ENCODE measurements around the gene KCNS3. TPM values are rescaled to one million over a fixed set of nuclear protein-coding genes. Genes with fewer than 3 reads are reported as not detected.
A peak's percentile ranks its signal among the peaks of the same experiment; 100 is the strongest.

The KCNS3 gene
- total and polyA plus RNA-seq, 5 experiments from 2014 or later = not detected

DNA sequence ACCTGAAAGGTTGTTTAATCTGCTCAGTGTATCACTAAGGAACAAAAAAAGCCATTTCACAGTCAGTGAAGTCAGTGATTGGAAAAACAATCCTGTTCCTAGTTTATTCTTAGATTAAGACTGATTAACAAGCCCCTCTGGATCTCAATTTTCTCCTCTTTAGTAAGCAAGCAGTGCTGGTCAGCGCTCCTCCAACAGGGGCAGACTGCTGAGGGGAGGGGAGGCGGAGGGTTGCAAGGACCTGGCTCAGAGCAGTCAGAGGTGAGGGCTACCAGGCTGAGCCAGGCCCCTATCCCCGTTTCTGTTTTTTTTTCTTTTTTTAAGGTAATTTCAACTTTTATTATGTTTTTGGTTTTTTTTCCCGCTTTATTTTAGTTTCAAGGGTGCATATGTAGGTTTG, 24.7 kb upstream of the KCNS3 start:
- POLR2A ChIA-PET = no interaction called here
- ATAC-seq (no peak), DNase-seq (no peak)
- no peak overlapping the region for H3K4me3 Mint-ChIP-seq
- H3K27me3 Mint-ChIP-seq = peaks cover 10 to 53% (median 23%) of the 10 kb centered on the region in 5 donors
- no peaks in the 10 kb centered on the region for H3K36me3 Mint-ChIP-seq
- H3K9me3 Mint-ChIP-seq = no peaks in the 10 kb centered on the region
- no peak overlapping the region for H3K27ac Mint-ChIP-seq
- H3K4me1 Mint-ChIP-seq = no peaks in the 10 kb centered on the region

DNA sequence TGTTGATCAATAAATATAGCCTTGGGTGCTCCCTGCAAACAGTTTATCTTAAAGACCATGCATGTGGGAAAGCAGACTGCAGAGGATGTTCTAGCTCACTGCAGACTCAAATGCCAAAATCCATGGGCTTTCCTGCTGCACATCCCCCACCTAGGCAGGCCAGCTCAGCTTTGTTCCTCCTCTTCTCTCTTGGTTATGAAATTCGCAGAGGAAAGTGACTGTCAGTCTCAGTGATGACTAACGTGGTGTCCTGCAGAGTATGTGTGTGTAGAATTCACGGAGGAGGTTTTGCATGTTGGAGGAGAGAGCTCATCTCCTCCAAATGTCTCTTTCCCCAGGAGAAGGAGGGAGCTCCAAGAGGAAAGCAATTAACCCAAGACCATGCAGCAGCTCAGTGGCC, 21.4 kb upstream of the KCNS3 start:
- POLR2A ChIA-PET = no interaction called here
- no peaks in the 10 kb centered on the region for H3K4me1 Mint-ChIP-seq
- no peak for DNase-seq
- no peak overlapping the region for H3K27ac Mint-ChIP-seq
- H3K9me3 Mint-ChIP-seq = no peaks in the 10 kb centered on the region
- H3K27me3 Mint-ChIP-seq = peaks cover 16 to 85% (median 43%) of the 10 kb centered on the region in 5 donors
- no peak for ATAC-seq
- no peaks in the 10 kb centered on the region for H3K36me3 Mint-ChIP-seq
- H3K4me3 Mint-ChIP-seq = no peak overlapping the region

DNA sequence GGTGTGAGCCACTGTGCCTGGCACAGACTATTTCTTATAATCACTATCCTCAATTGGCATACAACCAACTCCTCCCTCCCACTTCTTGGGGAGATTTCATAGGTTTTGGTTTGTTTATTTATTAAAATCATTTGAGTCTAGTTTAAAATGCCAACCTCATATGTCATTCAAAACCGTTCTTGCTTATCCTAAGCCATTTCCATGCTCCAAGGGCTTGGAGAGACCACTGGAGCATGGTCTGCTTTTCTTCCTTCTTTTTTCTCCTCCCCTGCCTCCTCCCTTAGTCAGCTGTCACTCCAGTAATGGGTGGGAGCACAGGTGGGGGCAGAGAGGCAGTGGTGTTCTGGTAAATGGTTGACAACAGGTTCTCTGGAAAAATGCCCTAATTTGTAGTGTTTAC, 20.4 kb upstream of the KCNS3 start:
- H3K36me3 Mint-ChIP-seq = no peaks in the 10 kb centered on the region

DNA sequence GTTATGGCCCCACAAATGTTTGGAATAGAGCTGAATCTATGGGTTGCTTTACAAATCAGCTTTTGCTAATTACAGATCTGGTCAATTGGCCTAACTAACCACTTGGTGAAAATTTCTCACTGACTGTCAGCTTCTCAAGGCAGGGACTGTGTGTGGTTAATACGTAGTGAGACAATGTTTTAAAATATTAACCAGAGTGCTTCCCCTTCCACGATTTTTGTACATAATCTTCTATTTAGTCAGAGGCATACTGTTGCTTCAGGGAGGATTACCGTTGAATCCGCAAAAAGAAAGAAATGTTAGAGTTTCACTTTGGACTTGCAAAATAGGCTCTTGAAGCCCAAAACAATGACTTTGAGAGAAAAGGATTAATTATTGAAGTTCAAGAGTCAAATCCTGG, 14.9 kb upstream of the KCNS3 start:
- H3K27me3 Mint-ChIP-seq = peaks cover 10 to 71% (median 25%) of the 10 kb centered on the region in 5 donors
- H3K9me3 Mint-ChIP-seq = no peaks in the 10 kb centered on the region
- POLR2A ChIA-PET = no interaction called here

More for the DNA sequence above, 20.4 kb upstream of the KCNS3 start:
- ATAC-seq = no peak
- H3K27me3 Mint-ChIP-seq = peaks cover 16 to 95% (median 44%) of the 10 kb centered on the region in 5 donors
- H3K27ac Mint-ChIP-seq = no peak overlapping the region
- POLR2A ChIA-PET = interaction anchor here (0.7 kb wide), 1 partner anchor 24 kb away, joined by 4 read pairs; no protein-coding TSS in a partner anchor
- H3K4me3 Mint-ChIP-seq = no peak overlapping the region
- H3K9me3 Mint-ChIP-seq = no peaks in the 10 kb centered on the region
- no peaks in the 10 kb centered on the region for H3K4me1 Mint-ChIP-seq
- no peak for DNase-seq

DNA sequence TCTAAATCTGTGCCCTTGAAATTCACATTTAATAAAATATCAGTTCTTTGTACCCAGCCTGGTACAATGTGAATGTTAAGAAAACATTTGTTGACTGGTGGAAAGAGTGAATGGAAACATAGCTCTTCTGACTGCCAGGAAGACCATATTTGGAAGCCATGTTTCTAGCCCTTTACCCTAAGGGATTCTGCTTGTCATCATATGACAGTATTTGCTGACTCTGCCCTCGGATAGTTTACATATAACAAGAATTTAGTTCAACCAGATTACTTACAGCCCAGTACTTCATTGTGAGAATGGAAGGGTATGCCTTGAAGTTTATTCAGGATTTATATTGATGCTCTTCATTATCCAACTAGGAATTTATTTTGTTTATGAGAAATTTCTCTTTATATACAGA, 13.8 kb upstream of the KCNS3 start:
- Mint-ChIP-seq H3K9me3 (no peaks in the 10 kb centered on the region), H3K27ac (no peak overlapping the region), H3K4me1 (no peaks in the 10 kb centered on the region), H3K4me3 (no peak overlapping the region), H3K36me3 (no peaks in the 10 kb centered on the region), H3K27me3 (peaks cover 11 to 70% (median 27%) of the 10 kb centered on the region in 5 donors)
- POLR2A ChIA-PET = no interaction called here
- ATAC-seq = no peak
- no peak for DNase-seq

More for the DNA sequence above, 14.9 kb upstream of the KCNS3 start:
- no peak overlapping the region for H3K27ac Mint-ChIP-seq
- no peaks in the 10 kb centered on the region for H3K36me3 Mint-ChIP-seq
- DNase-seq (no peak), ATAC-seq (no peak)
- H3K4me3 Mint-ChIP-seq = no peak overlapping the region
- no peaks in the 10 kb centered on the region for H3K4me1 Mint-ChIP-seq

DNA sequence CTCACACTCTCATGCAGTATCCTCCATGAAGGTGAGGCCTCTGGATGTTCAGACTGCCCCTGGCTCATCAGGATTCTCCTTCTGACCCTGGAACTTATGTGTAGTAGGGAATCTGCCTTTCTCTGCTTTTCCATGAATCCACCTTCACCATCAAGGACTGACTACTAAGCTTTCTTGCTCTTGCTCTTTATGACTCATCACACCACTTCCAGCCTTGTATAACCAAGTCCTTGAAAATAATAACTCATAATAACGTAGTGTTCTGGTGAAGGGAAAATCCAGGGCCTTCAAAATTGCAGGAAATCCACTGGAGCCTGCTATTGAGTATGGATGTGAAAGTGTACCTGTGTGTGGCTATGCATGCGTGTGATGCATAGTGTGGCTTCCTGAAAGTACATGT, 11.3 kb upstream of the KCNS3 start:
- no peak for ATAC-seq
- Mint-ChIP-seq H3K4me3 (no peak overlapping the region), H3K4me1 (no peaks in the 10 kb centered on the region), H3K9me3 (peaks cover 0 to 2% (median 0%) of the 10 kb centered on the region in 9 donors), H3K36me3 (no peaks in the 10 kb centered on the region), H3K27ac (no peak overlapping the region), H3K27me3 (peaks cover 7 to 68% (median 21%) of the 10 kb centered on the region in 5 donors)
- POLR2A ChIA-PET = no interaction called here
- DNase-seq = no peak

DNA sequence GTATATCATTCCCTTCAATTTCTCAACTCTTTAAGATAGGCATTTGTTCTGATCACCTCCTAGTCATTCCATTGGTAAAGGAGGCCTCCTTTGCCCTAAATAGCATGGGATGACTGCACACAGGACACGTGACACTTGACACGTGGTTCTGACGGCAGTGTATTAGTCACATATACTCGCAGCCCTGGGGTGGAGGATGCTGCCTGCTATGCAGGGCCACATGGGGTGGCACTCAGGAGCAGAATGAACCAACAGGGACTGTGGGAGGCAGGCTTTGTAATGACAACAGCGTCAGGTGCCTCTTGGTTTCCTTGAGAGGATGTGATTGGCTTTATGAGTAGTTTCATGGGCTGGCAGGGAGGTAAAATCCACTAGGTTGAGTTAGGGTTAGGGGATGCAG, 9.3 kb upstream of the KCNS3 start:
- ATAC-seq = no peak
- Mint-ChIP-seq H3K9me3 (peaks cover 0 to 2% (median 0%) of the 10 kb centered on the region in 9 donors), H3K4me3 (no peak overlapping the region), H3K4me1 (no peaks in the 10 kb centered on the region), H3K27me3 (peaks cover 15 to 70% (median 30%) of the 10 kb centered on the region in 5 donors), H3K27ac (no peak overlapping the region), H3K36me3 (no peaks in the 10 kb centered on the region)
- DNase-seq = no peak
- POLR2A ChIA-PET = no interaction called here

DNA sequence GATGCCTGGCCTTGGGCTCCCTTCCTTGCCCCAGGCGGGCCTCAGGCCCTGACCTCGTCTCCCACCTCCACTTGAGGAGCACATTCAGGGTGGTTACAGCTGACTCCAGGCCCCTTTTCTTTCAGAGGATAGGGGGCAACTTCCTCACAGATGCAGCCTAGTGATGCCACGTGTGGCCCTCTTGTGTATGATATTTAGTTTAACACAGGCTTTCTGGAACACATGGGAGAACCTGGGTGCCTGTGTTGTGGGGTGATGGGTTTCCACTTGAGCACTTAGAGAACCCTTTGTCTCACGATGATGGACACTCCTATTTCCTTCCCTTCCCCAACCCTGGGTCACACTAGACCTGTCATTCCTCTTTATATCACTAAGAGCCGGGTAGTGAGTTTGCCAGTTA, 6.8 kb upstream of the KCNS3 start:
- H3K4me1 Mint-ChIP-seq = no peaks in the 10 kb centered on the region
- H3K9me3 Mint-ChIP-seq = peaks cover 0 to 2% (median 0%) of the 10 kb centered on the region in 9 donors
- POLR2A ChIA-PET = no interaction called here
- DNase-seq (no peak), ATAC-seq (no peak)
- no peak overlapping the region for H3K27ac Mint-ChIP-seq
- H3K27me3 Mint-ChIP-seq = peaks cover 27 to 92% (median 43%) of the 10 kb centered on the region in 5 donors
- no peak overlapping the region for H3K4me3 Mint-ChIP-seq
- H3K36me3 Mint-ChIP-seq = no peaks in the 10 kb centered on the region

DNA sequence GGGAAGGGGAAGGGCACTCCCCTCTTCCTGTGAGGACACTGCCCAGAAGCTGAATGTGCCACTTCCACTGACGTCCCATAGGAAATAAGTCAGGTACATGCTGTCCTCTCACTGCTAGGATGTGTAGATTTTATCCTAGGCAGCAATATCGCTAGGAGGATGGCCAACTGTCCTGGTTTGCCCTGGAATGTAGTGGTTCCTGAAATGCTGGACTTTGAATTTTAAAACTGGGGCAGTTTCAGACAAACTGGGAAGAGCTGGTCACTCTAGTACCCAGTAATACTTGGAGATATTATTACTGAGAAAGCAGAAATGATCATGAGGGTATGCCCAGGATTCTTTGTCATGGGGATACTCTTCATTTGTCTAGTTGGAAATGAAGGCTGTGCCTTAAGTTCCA, 5.4 kb upstream of the KCNS3 start:
- Mint-ChIP-seq H3K27me3 (peaks cover 37 to 93% (median 54%) of the 10 kb centered on the region in 5 donors), H3K27ac (no peak overlapping the region), H3K9me3 (peaks cover 0 to 5% (median 0%) of the 10 kb centered on the region in 9 donors), H3K4me1 (peaks cover 0 to 10% (median 6%) of the 10 kb centered on the region in 4 donors), H3K36me3 (no peaks in the 10 kb centered on the region), H3K4me3 (no peak overlapping the region)
- POLR2A ChIA-PET = no interaction called here
- ATAC-seq (no peak), DNase-seq (no peak)

DNA sequence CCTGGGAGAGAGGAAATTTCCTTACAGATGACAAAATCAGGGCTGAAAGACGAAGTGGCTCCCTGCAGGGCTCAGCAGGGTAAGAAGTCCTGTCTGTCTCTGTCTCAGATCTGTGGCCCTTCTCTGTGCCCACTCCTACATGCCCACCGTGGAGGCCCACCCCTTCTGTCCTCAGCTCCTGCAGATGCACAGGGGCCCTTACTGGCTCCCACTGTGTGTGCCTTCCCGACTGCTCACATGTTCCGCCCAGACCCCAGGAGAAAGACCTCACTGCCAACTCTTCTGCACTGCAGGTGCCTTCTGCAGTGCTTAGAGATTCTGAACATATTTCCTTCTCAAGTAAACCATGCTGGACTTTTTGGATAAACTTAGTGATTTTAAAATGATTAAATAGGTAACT, 1.9 kb upstream of the KCNS3 start:
- POLR2A ChIA-PET = no interaction called here
- H3K4me3 Mint-ChIP-seq = peak overlapping the region in 5 of 10 donors; percentile 16 to 88 (median 50)
- DNase-seq = no peak
- peaks cover 0 to 2% (median 0%) of the 10 kb centered on the region in 9 donors for H3K9me3 Mint-ChIP-seq
- ATAC-seq = no peak
- H3K4me1 Mint-ChIP-seq = peaks cover 3 to 27% (median 17%) of the 10 kb centered on the region in 4 donors
- no peaks in the 10 kb centered on the region for H3K36me3 Mint-ChIP-seq
- H3K27ac Mint-ChIP-seq = peak overlapping the region in 1 of 10 donors; percentile 51
- peaks cover 44 to 88% (median 60%) of the 10 kb centered on the region in 5 donors for H3K27me3 Mint-ChIP-seq

DNA sequence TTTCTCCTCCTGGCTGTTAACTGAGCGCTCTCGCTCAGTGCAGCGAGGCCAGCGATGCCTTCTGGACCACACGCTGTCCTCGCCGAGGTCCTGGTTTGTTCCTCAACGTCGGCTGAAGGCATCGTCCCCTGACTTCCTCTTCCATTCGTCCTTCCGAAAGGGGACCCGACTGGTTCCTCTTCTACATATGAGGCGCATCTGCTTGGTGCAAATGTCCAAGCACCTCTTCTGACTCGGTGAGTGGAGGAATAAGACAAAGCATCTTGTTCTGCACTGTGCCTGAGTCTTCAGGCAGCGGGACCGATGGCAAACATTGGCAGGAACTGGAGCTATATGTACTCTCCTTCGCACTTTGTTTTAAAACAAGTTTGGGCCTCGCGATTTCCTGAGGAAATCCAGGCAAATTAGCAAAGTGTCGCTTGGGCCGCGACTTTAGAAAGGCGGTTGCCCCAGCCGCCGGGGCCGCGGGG, 621 bp upstream of the KCNS3 start:
- peaks cover 53 to 88% (median 64%) of the 10 kb centered on the region in 5 donors for H3K27me3 Mint-ChIP-seq
- peak overlapping the region; percentile 50 to 88 (median 76) for H3K4me3 Mint-ChIP-seq
- H3K36me3 Mint-ChIP-seq = no peaks in the 10 kb centered on the region
- peaks cover 3 to 27% (median 17%) of the 10 kb centered on the region in 4 donors for H3K4me1 Mint-ChIP-seq
- POLR2A ChIA-PET = no interaction called here
- H3K27ac Mint-ChIP-seq = no peak overlapping the region
- ATAC-seq (no peak), DNase-seq (no peak)
- peaks cover 0 to 2% (median 0%) of the 10 kb centered on the region in 9 donors for H3K9me3 Mint-ChIP-seq

DNA sequence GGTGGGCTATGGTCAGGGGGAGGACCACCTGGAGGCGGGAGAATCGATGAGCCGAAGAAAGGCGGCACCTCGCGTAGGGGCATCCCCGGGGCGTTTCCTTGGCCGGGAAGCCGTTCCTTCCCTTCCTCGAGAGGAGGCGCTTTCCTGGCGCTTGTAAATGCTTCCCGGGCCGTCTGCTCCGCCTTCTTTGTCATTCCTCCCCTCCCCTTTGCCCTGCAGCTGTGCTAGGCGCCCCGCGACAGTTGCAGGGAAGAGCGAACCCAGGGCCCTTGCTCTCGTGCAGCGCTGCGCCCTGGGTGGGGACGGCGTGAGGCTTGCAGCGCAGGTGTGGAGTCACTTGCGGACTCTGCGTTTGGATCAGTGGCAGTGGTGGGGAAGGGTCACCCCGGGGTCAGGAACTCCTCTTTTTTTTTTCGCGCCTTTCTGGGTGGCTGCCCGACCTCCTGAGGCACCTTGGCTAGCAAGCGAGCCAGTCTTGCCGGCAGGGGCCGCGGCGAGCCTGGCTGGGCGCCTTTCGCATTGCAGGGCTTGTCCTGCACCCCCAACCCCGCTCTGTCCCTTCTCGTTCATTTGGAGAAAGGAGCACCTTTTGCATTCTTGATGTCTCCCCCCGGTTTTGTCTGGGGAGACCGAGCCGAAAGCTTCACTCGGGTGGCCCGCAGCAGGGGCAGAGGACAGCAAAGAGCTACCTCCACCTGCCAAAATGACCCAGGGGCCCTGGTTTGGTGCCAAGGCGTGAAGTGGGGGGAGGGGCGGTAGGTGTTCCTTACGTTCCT, 858 bp downstream of the KCNS3 start:
- peaks cover 3 to 27% (median 17%) of the 10 kb centered on the region in 4 donors for H3K4me1 Mint-ChIP-seq
- H3K27ac Mint-ChIP-seq = no peak overlapping the region
- no peaks in the 10 kb centered on the region for H3K36me3 Mint-ChIP-seq
- POLR2A ChIA-PET = no interaction called here
- peaks cover 0 to 8% (median 0%) of the 10 kb centered on the region in 9 donors for H3K9me3 Mint-ChIP-seq
- ATAC-seq (no peak), DNase-seq (no peak)
- H3K4me3 Mint-ChIP-seq = peak overlapping the region; percentile 29 to 77 (median 72)
- H3K27me3 Mint-ChIP-seq = peaks cover 51 to 73% (median 59%) of the 10 kb centered on the region in 5 donors

DNA sequence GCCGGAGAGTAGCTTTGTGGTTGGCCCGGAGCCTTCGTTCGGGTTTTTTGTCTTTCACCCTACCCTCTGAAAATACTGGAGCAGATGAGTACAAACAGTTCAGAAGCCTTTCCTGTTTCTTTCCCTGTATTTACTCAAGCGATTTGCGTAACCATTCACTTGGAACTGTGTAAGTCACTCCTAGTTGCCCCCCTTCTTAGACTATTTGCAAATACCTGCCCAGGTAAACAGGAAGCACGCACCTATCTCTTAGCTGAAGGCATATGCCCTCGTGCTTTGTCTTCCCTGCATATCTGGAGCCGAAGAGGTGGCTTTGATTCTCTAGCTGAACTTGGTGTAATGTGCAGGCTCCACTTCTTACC, 1.4 kb downstream of the KCNS3 start:
- no peak for DNase-seq
- Mint-ChIP-seq H3K9me3 (peaks cover 0 to 8% (median 0%) of the 10 kb centered on the region in 9 donors), H3K27me3 (peaks cover 51 to 71% (median 60%) of the 10 kb centered on the region in 5 donors), H3K36me3 (no peaks in the 10 kb centered on the region), H3K4me1 (peaks cover 3 to 27% (median 17%) of the 10 kb centered on the region in 4 donors), H3K27ac (no peak overlapping the region), H3K4me3 (peak overlapping the region; percentile 2 to 74 (median 64))
- no peak for ATAC-seq
- POLR2A ChIA-PET = no interaction called here
